Measurements from ENCODE around the gene SUPT3H.

The SUPT3H gene

DNA sequence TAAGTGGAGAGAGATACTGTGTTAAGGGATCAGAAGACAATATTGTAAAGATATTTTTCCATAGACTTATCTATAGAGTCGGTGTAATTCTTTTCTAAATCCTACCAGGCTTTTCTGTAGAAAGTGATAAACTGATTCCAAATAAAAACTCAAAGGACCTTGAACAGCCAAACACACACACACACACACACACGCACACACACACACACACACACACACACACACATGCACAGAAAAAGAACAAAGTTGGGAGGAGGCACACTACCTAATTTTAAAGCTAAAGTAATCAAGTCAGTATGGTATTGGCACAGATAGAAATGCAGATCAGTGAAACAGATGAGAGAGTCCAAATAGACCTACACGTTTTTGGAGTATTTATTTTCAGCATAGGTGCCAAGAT, 534.0 kb downstream of the SUPT3H start:
- H3K4me3 ChIP-seq (ENCODE audit: low read depth, low read length) = no peak overlapping the region
- DNase-seq (ENCODE audit: low read depth) = no peak
- TF ChIP-seq, protein P1, sequence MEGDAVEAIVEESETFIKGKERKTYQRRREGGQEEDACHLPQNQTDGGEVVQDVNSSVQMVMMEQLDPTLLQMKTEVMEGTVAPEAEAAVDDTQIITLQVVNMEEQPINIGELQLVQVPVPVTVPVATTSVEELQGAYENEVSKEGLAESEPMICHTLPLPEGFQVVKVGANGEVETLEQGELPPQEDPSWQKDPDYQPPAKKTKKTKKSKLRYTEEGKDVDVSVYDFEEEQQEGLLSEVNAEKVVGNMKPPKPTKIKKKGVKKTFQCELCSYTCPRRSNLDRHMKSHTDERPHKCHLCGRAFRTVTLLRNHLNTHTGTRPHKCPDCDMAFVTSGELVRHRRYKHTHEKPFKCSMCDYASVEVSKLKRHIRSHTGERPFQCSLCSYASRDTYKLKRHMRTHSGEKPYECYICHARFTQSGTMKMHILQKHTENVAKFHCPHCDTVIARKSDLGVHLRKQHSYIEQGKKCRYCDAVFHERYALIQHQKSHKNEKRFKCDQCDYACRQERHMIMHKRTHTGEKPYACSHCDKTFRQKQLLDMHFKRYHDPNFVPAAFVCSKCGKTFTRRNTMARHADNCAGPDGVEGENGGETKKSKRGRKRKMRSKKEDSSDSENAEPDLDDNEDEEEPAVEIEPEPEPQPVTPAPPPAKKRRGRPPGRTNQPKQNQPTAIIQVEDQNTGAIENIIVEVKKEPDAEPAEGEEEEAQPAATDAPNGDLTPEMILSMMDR (IDR thresholded peaks at IDR 0.05; ENCODE audit: insufficient read depth, low read depth, low read length, missing control alignments) = no peak

GRCh38 chr6:44842616-44843015, 535.1 kb downstream of the SUPT3H start:
- H3K4me3 ChIP-seq (ENCODE audit: low read depth, low read length) = no peak overlapping the region
- DNase-seq (ENCODE audit: low read depth) = no peak
- TF ChIP-seq, protein P1 (IDR thresholded peaks at IDR 0.05; ENCODE audit: insufficient read depth, low read depth, low read length, missing control alignments) = no peak

- no peak for DNase-seq (ENCODE audit: low read depth)
- H3K4me3 ChIP-seq (ENCODE audit: low read depth, low read length) = no peak overlapping the region
- TF ChIP-seq, protein P1 (IDR thresholded peaks at IDR 0.05; ENCODE audit: insufficient read depth, low read depth, low read length, missing control alignments) = no peak
These were observed 535.9 kb downstream of the SUPT3H start for GRCh38 chr6:44841829-44842228.

- TF ChIP-seq, protein P1 (IDR thresholded peaks at IDR 0.05; ENCODE audit: insufficient read depth, low read depth, low read length, missing control alignments) = no peak
- no peak overlapping the region for H3K4me3 ChIP-seq (ENCODE audit: low read depth, low read length)
- no peak for DNase-seq (ENCODE audit: low read depth)
These were observed 540.0 kb downstream of the SUPT3H start for GRCh38 chr6:44837741-44838140.

- TF ChIP-seq, protein P1 (IDR thresholded peaks at IDR 0.05; ENCODE audit: insufficient read depth, low read depth, low read length, missing control alignments) = no peak
- no peak overlapping the region for H3K4me3 ChIP-seq (ENCODE audit: low read depth, low read length)
- DNase-seq (ENCODE audit: low read depth) = no peak
These were observed 540.5 kb downstream of the SUPT3H start for GRCh38 chr6:44837255-44837654.

DNA sequence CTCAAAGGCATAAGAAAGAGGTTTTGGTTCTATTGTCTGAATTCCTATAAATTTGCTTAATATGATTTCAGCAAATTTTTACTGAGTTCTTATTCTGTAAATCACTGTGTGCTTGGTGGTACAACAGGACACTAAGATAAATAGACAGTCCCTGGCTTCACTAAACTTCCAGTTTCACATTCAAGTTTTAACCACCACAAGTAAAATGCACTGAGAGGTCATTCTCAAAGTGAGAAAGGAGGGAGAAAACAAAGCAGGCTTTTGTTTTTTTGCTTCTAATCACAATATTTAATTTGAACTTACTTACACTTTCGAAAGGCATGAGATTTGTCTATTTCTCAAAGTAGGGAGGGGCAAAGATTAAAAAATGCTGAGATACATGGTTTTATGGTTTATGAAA, 544.5 kb downstream of the SUPT3H start:
- TF ChIP-seq, protein P1 (IDR thresholded peaks at IDR 0.05; ENCODE audit: insufficient read depth, low read depth, low read length, missing control alignments) = no peak
- peak; percentile 71 for DNase-seq (ENCODE audit: low read depth)
- H3K4me3 ChIP-seq (ENCODE audit: low read depth, low read length) = no peak overlapping the region

DNA sequence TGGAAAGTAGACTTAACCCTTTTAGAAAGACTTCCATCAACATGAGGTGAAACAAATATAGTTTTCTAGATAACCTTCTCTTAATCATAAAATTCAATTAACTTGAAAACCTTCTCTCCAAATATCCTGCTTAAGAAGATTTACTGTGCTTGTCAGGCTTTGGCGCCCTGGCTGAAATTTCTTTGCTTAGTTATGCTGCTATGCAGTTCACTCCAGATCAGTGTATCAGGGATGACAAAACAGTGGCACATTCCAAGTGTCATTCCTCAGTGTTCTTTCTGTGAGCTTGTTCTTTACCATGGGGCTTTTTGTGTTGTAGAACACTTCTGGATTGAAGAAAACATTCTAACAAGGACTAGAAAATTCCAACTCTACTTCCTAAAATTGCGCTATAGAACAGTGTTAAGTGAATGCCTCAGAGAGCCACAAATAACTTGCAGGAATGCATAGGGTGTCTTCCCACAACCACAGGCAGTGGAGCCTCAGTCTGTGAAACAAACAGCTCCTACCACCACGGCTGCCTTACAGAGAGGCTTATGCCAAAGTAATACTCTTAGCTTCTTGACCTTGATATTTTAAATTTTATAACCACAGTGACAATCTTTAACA, 546.6 kb downstream of the SUPT3H start:
- TF ChIP-seq, protein P1 (IDR thresholded peaks at IDR 0.05; ENCODE audit: insufficient read depth, low read depth, low read length, missing control alignments) = no peak
- no peak overlapping the region for H3K4me3 ChIP-seq (ENCODE audit: low read depth, low read length)
- no peak for DNase-seq (ENCODE audit: low read depth)
